ENCODE measurements around the gene TBC1D2B.

The TBC1D2B gene

DNA sequence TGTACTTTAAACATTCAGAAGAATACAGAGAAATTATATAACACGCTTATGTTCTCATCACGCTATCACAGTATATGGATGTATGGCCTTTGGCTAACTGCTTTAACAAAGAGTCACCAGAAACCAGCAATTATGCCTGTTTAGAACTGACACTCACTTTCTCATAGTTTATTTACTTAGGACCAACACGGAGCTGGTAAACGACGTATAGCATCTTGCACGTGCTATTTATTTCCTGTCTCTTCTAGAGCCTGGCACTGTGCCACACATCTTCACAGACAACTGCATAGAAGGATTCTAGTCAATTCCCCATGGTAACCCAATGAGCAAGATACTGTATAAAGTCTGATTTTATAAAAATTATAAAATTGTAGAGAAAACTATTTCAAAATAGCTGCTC lies 43.6 kb downstream of the TBC1D2B start:
- no peak for DNase-seq
- peaks cover 19% of the 10 kb centered on the region for H3K36me3 ChIP-seq (replicated peaks)
- in situ Hi-C loops (cut with HindIII; ENCODE audit: low pct_ligation_motif_present, low sequenced_read_pairs): no loop called here
- no peaks in the 10 kb centered on the region for H3K27me3 ChIP-seq (replicated peaks)
- H3K27ac ChIP-seq: no peak overlapping the region
- H3K4me3 ChIP-seq (ENCODE audit: low read depth, low read length): no peak overlapping the region
- TF ChIP-seq CTCF (IDR thresholded peaks at IDR 0.05; ENCODE audit: low read depth, low read length, missing control alignments): no peak

GRCh38 chr15:78032671-78033070 lies 44.8 kb downstream of the TBC1D2B start:
- Histone ChIP-seq H3K27me3 (replicated peaks) (no peaks in the 10 kb centered on the region), H3K4me3 (ENCODE audit: low read depth, low read length) (no peak overlapping the region), H3K36me3 (replicated peaks) (peaks cover 20% of the 10 kb centered on the region), H3K27ac (no peak overlapping the region)
- in situ Hi-C loops (cut with HindIII; ENCODE audit: low pct_ligation_motif_present, low sequenced_read_pairs): no loop called here
- TF ChIP-seq CTCF (IDR thresholded peaks at IDR 0.05; ENCODE audit: low read depth, low read length, missing control alignments): no peak
- no peak for DNase-seq

DNA sequence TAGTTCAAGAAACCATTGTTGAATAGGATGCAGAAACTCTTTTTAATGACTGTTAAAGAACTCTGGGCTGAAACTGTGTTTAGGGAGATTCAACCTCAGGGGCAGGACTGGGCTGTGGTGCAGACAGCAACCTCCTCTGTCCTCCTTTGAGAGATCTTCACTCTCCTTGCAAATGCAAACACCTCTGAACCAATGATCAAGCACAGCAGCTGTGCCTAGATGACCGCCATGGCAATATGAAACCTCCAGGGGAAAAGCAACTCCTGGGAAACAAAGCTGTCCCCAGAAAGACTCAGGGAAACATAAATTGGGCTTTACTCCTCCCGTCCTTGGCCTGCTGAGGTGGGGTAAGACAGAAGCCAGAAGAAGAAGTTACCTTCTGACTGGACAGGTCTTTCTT lies 52.6 kb downstream of the TBC1D2B start:
- Histone ChIP-seq H3K36me3 (replicated peaks) (peaks cover 62% of the 10 kb centered on the region), H3K4me3 (ENCODE audit: low read depth, low read length) (no peak overlapping the region), H3K27ac (no peak overlapping the region), H3K27me3 (replicated peaks) (no peaks in the 10 kb centered on the region)
- TF ChIP-seq CTCF (IDR thresholded peaks at IDR 0.05; ENCODE audit: low read depth, low read length, missing control alignments): no peak
- in situ Hi-C loops (cut with HindIII; ENCODE audit: low pct_ligation_motif_present, low sequenced_read_pairs): no loop called here
- no peak for DNase-seq

- no peak for DNase-seq
- H3K27me3 ChIP-seq (replicated peaks): no peaks in the 10 kb centered on the region
- no peak overlapping the region for H3K4me3 ChIP-seq (ENCODE audit: low read depth, low read length)
- in situ Hi-C loops (cut with HindIII; ENCODE audit: low pct_ligation_motif_present, low sequenced_read_pairs): no loop called here
- peaks cover 59% of the 10 kb centered on the region for H3K36me3 ChIP-seq (replicated peaks)
- no peak overlapping the region for H3K27ac ChIP-seq
- TF ChIP-seq CTCF (IDR thresholded peaks at IDR 0.05; ENCODE audit: low read depth, low read length, missing control alignments): no peak
Measured at GRCh38 chr15:78024519-78024870, 53.0 kb downstream of the TBC1D2B start.

GRCh38 chr15:78023865-78024518 lies 53.5 kb downstream of the TBC1D2B start:
- Histone ChIP-seq H3K36me3 (replicated peaks) (peaks cover 58% of the 10 kb centered on the region), H3K27me3 (replicated peaks) (no peaks in the 10 kb centered on the region), H3K4me3 (ENCODE audit: low read depth, low read length) (no peak overlapping the region), H3K27ac (no peak overlapping the region)
- no peak for DNase-seq
- in situ Hi-C loops (cut with HindIII; ENCODE audit: low pct_ligation_motif_present, low sequenced_read_pairs): no loop called here
- TF ChIP-seq CTCF (IDR thresholded peaks at IDR 0.05; ENCODE audit: low read depth, low read length, missing control alignments): no peak

GRCh38 chr15:78023081-78023665 lies 54.3 kb downstream of the TBC1D2B start:
- no peak overlapping the region for H3K27ac ChIP-seq
- no peaks in the 10 kb centered on the region for H3K27me3 ChIP-seq (replicated peaks)
- no peak for DNase-seq
- in situ Hi-C loops (cut with HindIII; ENCODE audit: low pct_ligation_motif_present, low sequenced_read_pairs): no loop called here
- H3K4me3 ChIP-seq (ENCODE audit: low read depth, low read length): no peak overlapping the region
- no peak for TF ChIP-seq CTCF (IDR thresholded peaks at IDR 0.05; ENCODE audit: low read depth, low read length, missing control alignments)
- H3K36me3 ChIP-seq (replicated peaks): peaks cover 58% of the 10 kb centered on the region

Measured in brain microvascular endothelial cell (primary cell).